GM11168 (cell line): Measurements from ENCODE around the gene LANCL3.

ENCODE experiments used
- in situ Hi-C: fragments of 300-500 bp; cut with MboI; formaldehyde crosslinking; loops from one replicate; pipeline ENCODE4 v1.12.0; 2022; ENCODE audit warnings: low sequenced_read_pairs; ENCODE audit not compliant: unreplicated experiment

The LANCL3 gene

GRCh38 chrX:37677765-37678164 lies 106.3 kb downstream of the LANCL3 start:
- in situ Hi-C loops: no loop called here

GRCh38 chrX:37678574-37678973 lies 107.1 kb downstream of the LANCL3 start:
- in situ Hi-C loops: no loop called here

DNA sequence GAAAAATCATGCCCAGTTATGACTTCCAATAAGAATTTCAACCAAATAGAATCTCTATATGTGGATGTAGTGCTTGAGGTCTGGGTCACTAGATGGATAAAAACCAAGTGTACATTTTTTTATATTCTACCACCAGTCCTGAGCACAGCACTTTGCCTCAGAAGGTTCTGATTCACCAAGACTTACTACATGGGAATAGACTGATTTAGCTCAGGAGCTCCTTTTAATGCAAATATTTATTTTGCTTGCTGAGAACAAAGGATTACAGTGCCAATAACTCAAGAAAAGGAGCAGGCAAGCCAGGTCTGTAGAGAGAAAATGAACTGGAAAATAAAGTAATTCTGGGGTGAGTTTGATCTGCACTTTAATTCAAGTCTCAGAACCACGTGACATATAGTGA lies 107.8 kb downstream of the LANCL3 start:
- in situ Hi-C loops: no loop called here

DNA sequence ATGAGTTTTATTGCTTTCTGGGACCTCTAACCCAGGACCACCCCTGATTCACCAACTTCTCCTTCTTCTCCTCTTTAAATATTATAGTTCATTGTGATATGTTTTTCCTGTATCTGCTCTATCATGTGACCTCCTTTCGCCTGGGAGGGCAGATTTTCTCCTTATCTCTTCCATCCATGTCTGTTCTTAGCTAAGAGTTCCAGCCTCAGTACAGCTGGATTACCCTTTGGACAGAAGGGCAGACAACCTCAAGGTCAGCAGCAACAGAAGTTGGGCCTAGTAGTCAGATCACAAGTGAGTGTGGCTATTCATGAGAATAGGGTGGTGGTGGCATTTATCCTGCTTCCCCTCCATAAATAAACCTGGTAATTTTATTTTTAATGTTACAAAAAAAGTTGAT lies 108.4 kb downstream of the LANCL3 start:
- in situ Hi-C loops: no loop called here

GRCh38 chrX:37684426-37684825 lies 113.0 kb downstream of the LANCL3 start:
- in situ Hi-C loops: no loop called here

DNA sequence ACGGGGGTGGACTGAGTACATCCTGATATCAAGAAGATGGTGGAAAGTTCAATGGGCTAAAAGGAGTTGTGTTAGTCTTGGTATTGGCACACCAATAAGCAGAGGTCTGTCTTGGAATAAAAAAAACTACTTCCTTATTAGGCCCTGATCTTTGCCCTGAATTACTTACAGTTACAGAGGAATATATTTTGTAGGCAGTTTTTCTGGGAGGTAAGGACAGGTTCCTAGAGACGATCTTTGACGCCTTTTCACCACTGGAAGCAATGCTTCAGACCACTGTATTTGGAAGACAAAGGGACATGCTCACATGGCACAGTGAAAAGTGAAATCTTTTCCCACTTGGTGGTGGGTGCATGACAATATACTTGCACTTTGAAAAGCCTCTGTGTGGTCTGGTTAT lies 113.5 kb downstream of the LANCL3 start:
- in situ Hi-C loops: no loop called here

- in situ Hi-C loops: no loop called here
Measured at GRCh38 chrX:37685381-37686359, 114.2 kb downstream of the LANCL3 start, which contains the start of gene XK. Gene XK (plus strand): TSS chrX:37685791. CDS start chrX:37685962, 171 bp downstream.

- in situ Hi-C loops: no loop called here
Measured at GRCh38 chrX:37686369-37686995, 115.0 kb downstream of the LANCL3 start.

DNA sequence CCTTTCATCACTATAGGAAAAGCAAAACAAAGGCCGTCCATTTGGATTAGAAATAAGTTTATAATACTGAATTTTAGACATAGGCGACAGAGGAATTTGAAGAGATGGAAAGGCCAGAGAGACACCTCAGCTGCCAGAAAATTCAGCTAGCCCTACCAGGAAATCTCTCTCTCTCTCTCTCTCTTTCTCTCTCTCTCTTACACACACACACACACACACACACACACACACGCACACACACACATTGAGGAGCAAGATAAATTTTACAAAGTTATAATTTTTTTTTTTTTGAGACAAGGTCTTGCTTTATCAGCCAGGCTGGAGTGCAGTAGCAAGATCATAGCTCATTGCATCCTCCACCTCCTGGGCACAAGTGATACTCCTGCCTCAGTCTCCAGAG lies 115.5 kb downstream of the LANCL3 start:
- in situ Hi-C loops: no loop called here

- in situ Hi-C loops: no loop called here
Measured at GRCh38 chrX:37690119-37690518, 118.7 kb downstream of the LANCL3 start.

- in situ Hi-C loops: no loop called here
Measured at GRCh38 chrX:37692918-37693317, 121.5 kb downstream of the LANCL3 start.

GRCh38 chrX:37697169-37697760 lies 125.8 kb downstream of the LANCL3 start:
- in situ Hi-C loops: no loop called here

GRCh38 chrX:37701588-37701987 lies 130.1 kb downstream of the LANCL3 start:
- in situ Hi-C loops: no loop called here

DNA sequence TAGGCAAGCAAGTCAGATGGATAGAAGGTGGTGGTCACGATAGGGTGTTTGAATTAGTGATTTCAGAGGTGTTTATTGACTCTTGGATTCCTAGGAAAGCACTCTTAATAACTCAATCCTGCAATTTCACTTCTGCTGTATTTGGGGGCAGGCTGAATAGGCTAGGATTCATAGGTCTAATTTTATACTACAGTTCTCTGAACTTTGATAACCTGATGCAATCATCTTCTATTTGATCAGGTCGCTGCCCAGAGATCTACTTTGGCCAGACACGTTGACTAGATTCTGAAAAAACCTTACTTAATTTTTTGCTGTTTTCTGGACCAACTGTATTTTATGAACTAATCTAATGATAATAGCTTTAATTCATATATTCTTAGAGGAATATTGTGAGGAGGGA lies 140.5 kb downstream of the LANCL3 start:
- in situ Hi-C loops: no loop called here

DNA sequence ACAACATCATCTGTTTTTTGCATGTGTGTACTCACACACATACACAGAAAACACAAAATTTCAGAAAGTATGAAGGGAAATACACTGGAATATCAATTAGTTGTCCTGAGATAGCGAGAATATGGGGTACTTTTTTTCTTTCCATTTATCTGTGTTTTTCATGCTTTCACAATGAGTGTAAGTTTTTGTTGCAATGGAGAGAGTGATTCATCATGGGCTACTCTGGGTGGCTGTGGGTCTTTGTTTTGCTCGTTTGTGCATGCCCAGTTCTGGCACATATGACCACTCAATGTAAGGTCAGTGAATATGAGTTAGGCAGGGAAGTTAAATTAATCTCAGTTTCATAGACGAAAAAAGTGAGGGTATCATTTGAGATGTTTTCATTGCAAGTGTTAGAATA lies 141.0 kb downstream of the LANCL3 start:
- in situ Hi-C loops: no loop called here

DNA sequence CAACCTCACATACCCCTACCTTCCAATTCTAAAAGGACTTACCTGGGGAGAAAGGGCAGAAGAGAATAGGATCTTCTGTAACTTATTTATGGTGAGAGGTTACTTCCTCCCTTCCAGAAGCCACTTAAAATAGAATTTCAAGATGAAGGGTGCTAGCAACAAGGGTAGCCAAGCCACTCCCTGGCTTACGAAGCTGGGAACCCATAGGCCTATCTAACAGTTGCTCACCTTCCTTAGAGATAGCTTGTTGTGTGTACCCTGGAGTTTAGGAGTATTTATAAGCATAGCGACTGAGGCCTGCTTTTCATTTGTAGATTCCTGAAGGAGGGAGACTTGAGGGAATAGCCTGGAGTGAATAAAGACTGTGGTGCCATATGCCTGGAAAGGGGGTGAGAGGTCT lies 143.0 kb downstream of the LANCL3 start:
- in situ Hi-C loops: no loop called here

GRCh38 chrX:37716602-37717001 lies 145.1 kb downstream of the LANCL3 start:
- in situ Hi-C loops: no loop called here

DNA sequence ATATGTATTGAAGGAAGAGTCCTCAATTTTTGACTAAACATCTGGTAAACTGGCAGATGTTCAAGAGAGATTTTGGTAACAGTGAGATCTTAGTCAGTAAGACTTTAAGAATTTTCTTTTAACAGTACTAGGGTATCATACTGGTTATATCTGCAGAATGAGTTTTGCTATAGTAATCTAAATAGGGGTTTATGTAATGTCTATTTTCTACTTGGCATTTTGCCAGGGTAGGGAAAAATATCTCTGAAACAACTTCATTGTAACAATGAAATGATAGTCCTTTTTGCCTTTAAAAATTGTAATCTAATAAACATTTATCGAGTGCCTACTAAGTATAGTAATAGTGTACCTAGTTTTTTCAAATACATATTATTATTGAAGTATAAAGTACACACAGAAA lies 146.2 kb downstream of the LANCL3 start:
- in situ Hi-C loops: no loop called here

DNA sequence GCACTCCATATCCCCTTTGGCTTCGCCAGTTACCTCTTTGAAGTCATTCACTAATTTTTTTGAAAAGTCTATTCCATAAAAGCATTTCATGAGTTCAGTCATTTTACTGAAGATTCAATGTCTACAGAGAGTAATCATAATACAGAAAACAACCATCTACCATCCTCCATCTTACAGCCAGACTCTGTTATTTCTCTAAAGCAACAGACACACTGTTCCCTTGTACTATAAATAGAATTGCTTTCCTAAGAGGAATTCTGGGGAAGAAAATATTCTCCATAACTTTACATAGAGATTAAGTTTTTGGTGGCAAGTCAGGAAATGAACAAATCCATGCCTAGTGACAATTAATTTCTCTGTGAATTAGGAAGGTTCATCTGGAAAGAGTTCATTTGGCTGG lies 151.1 kb downstream of the LANCL3 start:
- in situ Hi-C loops: no loop called here

GRCh38 chrX:37726346-37726745 lies 154.9 kb downstream of the LANCL3 start:
- in situ Hi-C loops: no loop called here
